ENCODE results near the gene SIT1.
A peak's percentile ranks its signal among the peaks of the same experiment; 100 is the strongest.
"Not testable (repeated sequence)": the region's sequence is repeated elsewhere in the genome, so short reads cannot be mapped to it uniquely, and the experiment has no call there.

Gene SIT1

DNA sequence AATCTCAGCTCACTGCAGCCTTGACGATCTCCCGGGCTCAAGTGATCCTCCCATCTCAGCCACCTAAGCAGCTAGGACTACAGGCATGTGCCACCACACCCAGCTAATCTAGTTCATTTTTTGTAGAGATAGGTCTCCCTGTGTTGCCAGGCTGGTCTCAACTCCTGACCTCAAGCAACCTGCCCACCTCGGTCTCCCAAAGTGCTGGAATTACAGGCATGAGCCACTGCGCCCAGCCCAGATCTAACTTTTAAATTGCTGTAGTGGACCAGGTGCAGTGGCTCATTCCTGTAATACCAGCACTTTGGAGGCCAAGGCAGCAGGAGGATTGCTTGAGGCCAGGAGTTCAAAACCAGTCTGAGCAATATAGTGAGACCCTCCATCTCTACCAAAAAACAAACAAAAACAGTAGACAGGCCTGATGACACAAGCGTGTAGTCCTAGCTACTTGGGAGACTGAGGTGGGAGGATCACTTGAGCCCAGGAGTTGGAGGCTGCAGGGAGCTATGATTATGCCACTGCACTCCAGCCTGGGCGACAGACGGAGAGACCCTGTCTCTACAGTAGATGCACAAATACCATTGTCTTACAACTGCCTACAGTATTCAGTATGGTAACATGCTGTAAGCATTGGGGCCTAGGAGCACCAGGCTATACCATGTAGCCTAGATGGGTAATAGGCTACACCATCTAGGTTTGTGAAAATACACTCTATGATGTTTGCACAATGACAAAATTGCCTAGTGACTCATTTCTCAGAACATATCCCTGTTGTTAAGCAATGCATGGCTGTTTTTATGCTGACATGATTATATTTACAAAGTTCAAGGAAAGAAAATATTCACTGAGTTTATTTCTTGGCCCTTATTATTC, 1.5 kb upstream of the SIT1 start:
- Mint-ChIP-seq H3K36me3 (ENCODE audit: low read depth) (no peaks in the 10 kb centered on the region), H3K9me3 (no peaks in the 10 kb centered on the region), H3K27me3 (ENCODE audit: low read depth, poor library complexity) (peaks cover 12% of the 10 kb centered on the region), H3K4me1 (peaks cover 37% of the 10 kb centered on the region), H3K27ac (no peak overlapping the region), H3K4me3 (no peak overlapping the region)
- TF ChIP-seq, protein P1, sequence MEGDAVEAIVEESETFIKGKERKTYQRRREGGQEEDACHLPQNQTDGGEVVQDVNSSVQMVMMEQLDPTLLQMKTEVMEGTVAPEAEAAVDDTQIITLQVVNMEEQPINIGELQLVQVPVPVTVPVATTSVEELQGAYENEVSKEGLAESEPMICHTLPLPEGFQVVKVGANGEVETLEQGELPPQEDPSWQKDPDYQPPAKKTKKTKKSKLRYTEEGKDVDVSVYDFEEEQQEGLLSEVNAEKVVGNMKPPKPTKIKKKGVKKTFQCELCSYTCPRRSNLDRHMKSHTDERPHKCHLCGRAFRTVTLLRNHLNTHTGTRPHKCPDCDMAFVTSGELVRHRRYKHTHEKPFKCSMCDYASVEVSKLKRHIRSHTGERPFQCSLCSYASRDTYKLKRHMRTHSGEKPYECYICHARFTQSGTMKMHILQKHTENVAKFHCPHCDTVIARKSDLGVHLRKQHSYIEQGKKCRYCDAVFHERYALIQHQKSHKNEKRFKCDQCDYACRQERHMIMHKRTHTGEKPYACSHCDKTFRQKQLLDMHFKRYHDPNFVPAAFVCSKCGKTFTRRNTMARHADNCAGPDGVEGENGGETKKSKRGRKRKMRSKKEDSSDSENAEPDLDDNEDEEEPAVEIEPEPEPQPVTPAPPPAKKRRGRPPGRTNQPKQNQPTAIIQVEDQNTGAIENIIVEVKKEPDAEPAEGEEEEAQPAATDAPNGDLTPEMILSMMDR (IDR thresholded peaks at IDR 0.05) = no peak
- no peak for DNase-seq

DNA sequence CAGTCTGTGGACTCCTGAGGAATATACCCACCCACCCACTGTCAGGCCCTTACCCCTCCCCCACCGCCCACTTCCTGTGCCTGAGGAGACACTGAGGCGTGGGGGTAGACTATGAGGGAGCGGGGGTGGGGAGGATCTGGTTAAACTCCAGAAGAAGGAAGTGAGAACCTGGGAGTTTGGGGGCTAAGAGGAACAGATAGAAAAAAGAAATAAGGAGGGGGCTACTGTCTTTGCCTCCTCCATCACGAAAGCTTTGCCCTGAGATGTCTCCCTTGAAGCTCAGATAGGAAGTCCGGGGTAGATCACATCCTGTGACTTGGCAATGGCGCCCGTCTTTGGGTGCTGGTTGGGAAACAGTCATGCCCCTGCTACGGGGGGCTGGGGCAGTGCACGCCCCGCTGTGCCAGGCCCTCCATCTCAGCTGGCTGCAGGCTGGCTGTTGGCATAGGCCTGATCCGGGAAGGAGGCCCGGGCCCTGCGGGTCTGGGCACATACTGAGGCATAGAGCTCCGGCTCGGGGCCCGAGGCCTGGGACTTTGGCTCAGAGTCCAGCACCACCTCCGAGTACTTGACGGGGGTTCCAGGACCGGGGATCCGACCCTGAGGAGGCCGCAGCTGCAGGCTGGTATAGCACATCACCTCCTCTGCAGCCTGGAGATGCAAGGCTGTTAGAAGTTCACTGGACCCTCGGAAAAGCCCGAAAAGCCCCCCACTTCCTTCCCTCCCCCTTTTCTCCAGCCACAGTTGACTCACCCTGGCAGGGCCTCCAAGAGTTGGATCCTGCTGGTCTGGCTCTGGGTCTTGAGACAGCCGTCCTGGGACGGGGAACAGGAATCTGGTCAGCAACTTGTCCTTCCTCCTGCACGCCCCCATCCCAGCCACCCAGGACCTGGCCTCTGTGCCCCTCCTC, 1.0 kb downstream of the SIT1 start:
- Mint-ChIP-seq H3K36me3 (ENCODE audit: low read depth) (no peaks in the 10 kb centered on the region), H3K9me3 (no peaks in the 10 kb centered on the region), H3K27ac (no peak overlapping the region), H3K27me3 (ENCODE audit: low read depth, poor library complexity) (peaks cover 9% of the 10 kb centered on the region), H3K4me3 (no peak overlapping the region), H3K4me1 (peaks cover 36% of the 10 kb centered on the region)
- DNase-seq = no peak
- TF ChIP-seq, protein P1 (IDR thresholded peaks at IDR 0.05) = no peak

DNA sequence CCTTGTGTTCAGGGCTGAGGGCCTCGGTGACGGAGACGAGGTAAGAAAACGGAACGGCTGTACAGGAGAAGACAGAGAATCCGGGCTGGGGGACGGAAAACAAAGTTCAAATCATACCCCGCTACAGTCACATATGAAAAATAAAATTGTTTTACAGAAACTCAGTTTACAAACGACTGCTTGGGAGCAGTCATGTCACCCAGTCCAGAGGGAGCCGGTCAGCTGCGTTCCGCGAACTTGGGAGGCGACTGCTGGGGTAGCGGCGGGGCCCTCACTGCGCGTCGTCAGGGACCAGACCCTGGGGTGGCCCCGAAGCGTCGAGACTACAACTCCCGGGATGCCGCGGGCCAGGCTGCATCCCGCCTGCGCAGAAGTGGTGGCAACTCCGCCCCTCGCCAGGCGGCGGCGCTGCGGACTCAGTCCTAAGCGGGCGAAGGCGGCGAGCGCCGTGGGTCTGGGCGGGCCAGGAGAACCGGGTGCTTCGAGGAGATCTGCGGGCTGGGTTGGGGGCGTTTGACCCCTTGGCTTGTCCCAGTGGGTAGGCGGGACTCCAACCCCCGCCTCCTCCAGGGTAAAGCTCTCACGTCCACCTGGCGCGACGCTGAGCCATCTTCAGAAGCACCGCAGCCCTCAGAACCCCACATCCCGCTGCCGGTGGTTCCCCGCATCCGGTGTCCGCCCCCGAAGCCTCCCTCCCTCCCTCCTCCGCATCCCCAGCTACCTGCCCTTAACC, 4.0 kb downstream of the SIT1 start:
- Mint-ChIP-seq H3K4me3 (peak overlapping the region; percentile 90), H3K9me3 (peaks cover 1% of the 10 kb centered on the region), H3K27me3 (ENCODE audit: low read depth, poor library complexity) (peaks cover 3% of the 10 kb centered on the region), H3K27ac (peak overlapping the region; percentile 86), H3K4me1 (peaks cover 40% of the 10 kb centered on the region), H3K36me3 (ENCODE audit: low read depth) (peaks cover 5% of the 10 kb centered on the region)
- TF ChIP-seq, protein P1 (IDR thresholded peaks at IDR 0.05) = peak; percentile 92
- peak; percentile 97 for DNase-seq

DNA sequence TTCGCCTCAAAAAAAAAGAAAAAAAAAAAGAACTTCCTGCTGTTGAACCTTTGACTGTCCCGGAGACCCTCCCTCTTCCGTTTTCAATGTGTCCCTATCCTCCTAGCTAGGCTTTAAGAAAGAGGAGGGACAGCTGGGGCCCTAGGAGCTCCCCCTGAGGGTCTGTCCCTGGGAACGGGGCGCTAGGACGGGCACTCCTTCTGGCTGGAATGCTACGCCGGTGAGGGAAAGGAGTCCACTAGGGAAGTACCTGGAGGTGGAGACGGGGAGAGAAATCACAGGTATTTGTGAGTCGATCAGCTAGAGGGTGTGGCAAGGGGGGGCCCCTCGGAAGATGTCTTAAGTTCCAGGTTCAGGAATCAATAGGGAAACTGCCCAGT, 4.6 kb downstream of the SIT1 start:
- peaks cover 7% of the 10 kb centered on the region for H3K9me3 Mint-ChIP-seq
- H3K4me1 Mint-ChIP-seq = peaks cover 40% of the 10 kb centered on the region
- peaks cover 10% of the 10 kb centered on the region for H3K36me3 Mint-ChIP-seq (ENCODE audit: low read depth)
- TF ChIP-seq, protein P1 (IDR thresholded peaks at IDR 0.05) = no peak
- peak overlapping the region; percentile 86 for H3K27ac Mint-ChIP-seq
- peak overlapping the region; percentile 90 for H3K4me3 Mint-ChIP-seq
- DNase-seq = peak; percentile 55
- H3K27me3 Mint-ChIP-seq (ENCODE audit: low read depth, poor library complexity) = peaks cover 6% of the 10 kb centered on the region

DNA sequence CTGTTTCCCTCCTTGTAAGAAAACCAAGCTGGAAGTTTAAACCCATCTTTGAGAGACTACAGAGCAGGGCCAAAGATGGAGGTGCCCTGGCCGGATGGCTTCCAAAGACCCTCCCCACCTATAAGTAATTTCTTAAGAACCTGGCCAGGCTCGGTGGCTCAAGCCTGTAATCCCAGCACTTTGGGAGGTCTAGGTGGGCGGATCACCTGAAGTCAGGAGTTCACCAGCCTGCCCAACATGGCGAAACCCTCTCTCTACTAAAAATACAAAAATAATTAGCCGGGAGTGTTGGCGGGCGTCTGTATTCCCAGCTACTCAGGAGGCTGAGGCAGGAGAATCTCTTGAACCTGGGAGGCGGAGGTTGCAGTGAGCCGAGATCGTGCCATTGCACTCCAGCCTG, 5.0 kb downstream of the SIT1 start:
- not testable (repeated sequence) for H3K27me3 Mint-ChIP-seq (ENCODE audit: low read depth, poor library complexity); DNase-seq; H3K27ac Mint-ChIP-seq
- H3K4me3 Mint-ChIP-seq = peak overlapping the region; percentile 90
- H3K4me1 Mint-ChIP-seq = peaks cover 40% of the 10 kb centered on the region
- peaks cover 11% of the 10 kb centered on the region for H3K9me3 Mint-ChIP-seq
- H3K36me3 Mint-ChIP-seq (ENCODE audit: low read depth) = peaks cover 14% of the 10 kb centered on the region

DNA sequence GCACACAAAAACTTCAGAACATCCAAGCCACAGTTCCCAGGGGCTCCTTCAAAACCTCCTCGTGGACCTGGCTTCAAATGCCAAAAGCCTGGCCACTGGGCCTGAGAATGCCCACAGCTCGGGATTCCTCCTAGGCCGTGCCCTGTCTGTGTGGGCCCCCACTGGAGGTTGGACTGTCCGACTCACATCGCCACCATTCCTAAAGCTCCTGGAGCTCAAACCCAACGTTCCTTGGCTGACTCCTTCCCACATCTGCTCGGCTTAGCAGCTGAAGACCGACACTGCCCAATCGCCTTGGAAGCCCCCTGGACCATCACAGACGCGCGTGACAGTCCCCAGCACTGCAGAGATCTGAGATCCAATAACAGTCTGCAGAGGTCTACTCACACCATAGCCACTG, 7.7 kb downstream of the SIT1 start:
- Mint-ChIP-seq H3K27ac (no peak overlapping the region), H3K4me1 (peaks cover 24% of the 10 kb centered on the region), H3K9me3 (peaks cover 18% of the 10 kb centered on the region), H3K36me3 (ENCODE audit: low read depth) (peaks cover 22% of the 10 kb centered on the region), H3K4me3 (no peak overlapping the region), H3K27me3 (ENCODE audit: low read depth, poor library complexity) (peaks cover 11% of the 10 kb centered on the region)
- TF ChIP-seq, protein P1 (IDR thresholded peaks at IDR 0.05) = no peak
- no peak for DNase-seq

DNA sequence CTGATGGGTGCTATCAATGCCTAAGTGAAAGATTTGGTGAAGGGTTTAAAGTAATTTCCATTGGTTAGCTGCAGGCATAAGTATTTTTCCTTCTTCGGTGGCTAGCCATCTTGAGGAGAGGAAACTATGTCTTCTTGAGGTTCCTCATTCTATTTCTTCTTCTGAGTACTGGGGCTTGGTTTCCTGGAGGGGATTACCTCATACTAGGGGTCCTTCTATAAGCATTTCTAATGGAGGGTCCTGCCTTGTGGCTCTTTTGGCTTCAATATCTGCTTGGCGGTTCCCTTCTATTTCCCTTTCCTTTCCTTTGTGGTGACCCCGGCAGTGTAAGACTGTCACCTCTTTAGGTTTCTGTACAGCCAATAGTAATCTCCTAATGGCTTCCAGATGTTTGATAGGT, 9.3 kb downstream of the SIT1 start:
- peaks cover 14% of the 10 kb centered on the region for H3K27me3 Mint-ChIP-seq (ENCODE audit: low read depth, poor library complexity)
- DNase-seq, H3K27ac Mint-ChIP-seq, H3K4me3 Mint-ChIP-seq: not testable (repeated sequence)
- H3K4me1 Mint-ChIP-seq = peaks cover 15% of the 10 kb centered on the region
- peaks cover 29% of the 10 kb centered on the region for H3K36me3 Mint-ChIP-seq (ENCODE audit: low read depth)
- peaks cover 26% of the 10 kb centered on the region for H3K9me3 Mint-ChIP-seq

DNA sequence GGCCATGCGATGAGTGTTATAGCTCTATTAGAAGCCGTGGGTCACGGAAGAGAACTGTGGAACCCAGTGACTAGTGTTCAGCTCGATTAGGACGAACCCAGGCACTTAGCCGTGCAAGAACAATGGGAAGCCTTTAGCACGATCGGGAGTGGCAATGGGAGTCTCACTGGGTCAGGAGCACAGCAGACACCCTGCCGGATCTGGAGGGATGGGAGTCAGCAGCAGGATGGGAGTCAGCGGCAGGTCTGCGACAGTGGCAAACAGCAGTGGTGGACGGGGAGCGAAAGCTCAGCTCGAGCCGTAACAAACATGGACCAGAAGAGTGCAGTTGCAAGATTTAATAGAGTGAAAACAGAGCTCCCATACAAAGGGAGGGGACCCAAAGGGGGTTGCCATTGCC, 10.3 kb downstream of the SIT1 start:
- not testable (repeated sequence) for H3K4me3 Mint-ChIP-seq, H3K27ac Mint-ChIP-seq
- H3K9me3 Mint-ChIP-seq = peaks cover 26% of the 10 kb centered on the region

More for the DNA sequence above, 10.3 kb downstream of the SIT1 start:
- peaks cover 14% of the 10 kb centered on the region for H3K4me1 Mint-ChIP-seq
- DNase-seq = not testable (repeated sequence)
- H3K27me3 Mint-ChIP-seq (ENCODE audit: low read depth, poor library complexity) = peaks cover 19% of the 10 kb centered on the region
- peaks cover 29% of the 10 kb centered on the region for H3K36me3 Mint-ChIP-seq (ENCODE audit: low read depth)

Measured in nephron progenitor cell (in vitro differentiated cells).